ENCODE measurements around the gene TOX2.
A peak's percentile ranks its signal among the peaks of the same experiment; 100 is the strongest.
"Not testable (repeated sequence)": the region's sequence is repeated elsewhere in the genome, so short reads cannot be mapped to it uniquely, and the experiment has no call there.

The TOX2 gene

GRCh38 chr20:44035924-44036323 lies 121.3 kb downstream of the TOX2 start:
- no peak for DNase-seq

GRCh38 chr20:44036441-44036840 lies 121.8 kb downstream of the TOX2 start:
- no peak for DNase-seq

GRCh38 chr20:44038681-44039123 lies 124.0 kb downstream of the TOX2 start:
- DNase-seq = peak; percentile 94

- DNase-seq = no peak
Observed at GRCh38 chr20:44039147-44039546, 124.5 kb downstream of the TOX2 start.

GRCh38 chr20:44039741-44040140 lies 125.1 kb downstream of the TOX2 start:
- DNase-seq = no peak

GRCh38 chr20:44040202-44040915 lies 125.7 kb downstream of the TOX2 start:
- DNase-seq = no peak

- no peak for DNase-seq
Observed at GRCh38 chr20:44041001-44041400, 126.3 kb downstream of the TOX2 start.

GRCh38 chr20:44044712-44045111 lies 130.1 kb downstream of the TOX2 start:
- DNase-seq = not testable (repeated sequence)

GRCh38 chr20:44050327-44050726 lies 135.7 kb downstream of the TOX2 start:
- DNase-seq = no peak

GRCh38 chr20:44050925-44051660 lies 136.4 kb downstream of the TOX2 start:
- DNase-seq = no peak

GRCh38 chr20:44051661-44052000 lies 137.0 kb downstream of the TOX2 start:
- DNase-seq = no peak

GRCh38 chr20:44052166-44052565 lies 137.5 kb downstream of the TOX2 start:
- DNase-seq = no peak

- no peak for DNase-seq
Observed at GRCh38 chr20:44053046-44053445, 138.4 kb downstream of the TOX2 start.

- no peak for DNase-seq
Observed at GRCh38 chr20:44054118-44054517, 139.5 kb downstream of the TOX2 start.

- no peak for DNase-seq
Observed at GRCh38 chr20:44054849-44055248, 140.2 kb downstream of the TOX2 start.

GRCh38 chr20:44056010-44056698 lies 141.5 kb downstream of the TOX2 start:
- no peak for DNase-seq

GRCh38 chr20:44057698-44058675 lies 143.3 kb downstream of the TOX2 start:
- DNase-seq = no peak

GRCh38 chr20:44064501-44065400 lies 150.1 kb downstream of the TOX2 start:
- no peak for DNase-seq

GRCh38 chr20:44065401-44066340 lies 151.0 kb downstream of the TOX2 start:
- no peak for DNase-seq

All from NCI-H524 treated with DMSO at 0.1 percent for 48 hours (cell line).